ENCODE measurements around the gene ZNF783. TPM values are rescaled to one million over a fixed set of nuclear protein-coding genes. Genes with fewer than 3 reads are reported as not detected.

Gene ZNF783
- total RNA-seq, 1 experiment from 2014 or later: 15.8 TPM

- Histone ChIP-seq H3K9me2 (ENCODE audit: insufficient read depth) (no peaks in the 10 kb centered on the region), H3K9me3 (ENCODE audit: insufficient read depth, low read depth) (no peaks in the 10 kb centered on the region), H2AFZ (no peak overlapping the region), H3K27me3 (ENCODE audit: insufficient read depth, low read depth) (no peaks in the 10 kb centered on the region), H3K79me2 (ENCODE audit: low read depth) (no peaks in the 10 kb centered on the region), H3K4me2 (no peak overlapping the region), H3K4me3 (no peak overlapping the region), H3F3A (ENCODE audit: insufficient read depth, low read depth) (no peaks in the 10 kb centered on the region), H3K27ac (no peak overlapping the region), H3K4me1 (replicated peaks; ENCODE audit: insufficient read depth) (no peaks in the 10 kb centered on the region), H4K20me1 (ENCODE audit: insufficient read depth) (no peaks in the 10 kb centered on the region; the same call in 1 of the 2 replicates), H3K36me3 (ENCODE audit: low read depth) (no peaks in the 10 kb centered on the region)
- ChIA-PET POLR2A (ENCODE audit: unreplicated experiment) (no interaction called here), CTCF (no interaction called here)
- DNase-seq: no peak
- TF ChIP-seq EZH2 (IDR thresholded peaks at IDR 0.05; ENCODE audit: low read depth): no peak
- TF ChIP-seq, protein P1, sequence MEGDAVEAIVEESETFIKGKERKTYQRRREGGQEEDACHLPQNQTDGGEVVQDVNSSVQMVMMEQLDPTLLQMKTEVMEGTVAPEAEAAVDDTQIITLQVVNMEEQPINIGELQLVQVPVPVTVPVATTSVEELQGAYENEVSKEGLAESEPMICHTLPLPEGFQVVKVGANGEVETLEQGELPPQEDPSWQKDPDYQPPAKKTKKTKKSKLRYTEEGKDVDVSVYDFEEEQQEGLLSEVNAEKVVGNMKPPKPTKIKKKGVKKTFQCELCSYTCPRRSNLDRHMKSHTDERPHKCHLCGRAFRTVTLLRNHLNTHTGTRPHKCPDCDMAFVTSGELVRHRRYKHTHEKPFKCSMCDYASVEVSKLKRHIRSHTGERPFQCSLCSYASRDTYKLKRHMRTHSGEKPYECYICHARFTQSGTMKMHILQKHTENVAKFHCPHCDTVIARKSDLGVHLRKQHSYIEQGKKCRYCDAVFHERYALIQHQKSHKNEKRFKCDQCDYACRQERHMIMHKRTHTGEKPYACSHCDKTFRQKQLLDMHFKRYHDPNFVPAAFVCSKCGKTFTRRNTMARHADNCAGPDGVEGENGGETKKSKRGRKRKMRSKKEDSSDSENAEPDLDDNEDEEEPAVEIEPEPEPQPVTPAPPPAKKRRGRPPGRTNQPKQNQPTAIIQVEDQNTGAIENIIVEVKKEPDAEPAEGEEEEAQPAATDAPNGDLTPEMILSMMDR (conservative IDR thresholded peaks at IDR 0.05): no peak
- no TSS peak for BruUV-seq (replicated peaks)
- intact Hi-C loops (cut with micrococcal nuclease; ENCODE audit: unreplicated experiment): loop anchor here (5.0 kb wide), 1 partner anchor 52 kb away; no protein-coding TSS in a partner anchor
These were observed 38.8 kb downstream of the ZNF783 start for GRCh38 chr7:149300620-149301285.

DNA sequence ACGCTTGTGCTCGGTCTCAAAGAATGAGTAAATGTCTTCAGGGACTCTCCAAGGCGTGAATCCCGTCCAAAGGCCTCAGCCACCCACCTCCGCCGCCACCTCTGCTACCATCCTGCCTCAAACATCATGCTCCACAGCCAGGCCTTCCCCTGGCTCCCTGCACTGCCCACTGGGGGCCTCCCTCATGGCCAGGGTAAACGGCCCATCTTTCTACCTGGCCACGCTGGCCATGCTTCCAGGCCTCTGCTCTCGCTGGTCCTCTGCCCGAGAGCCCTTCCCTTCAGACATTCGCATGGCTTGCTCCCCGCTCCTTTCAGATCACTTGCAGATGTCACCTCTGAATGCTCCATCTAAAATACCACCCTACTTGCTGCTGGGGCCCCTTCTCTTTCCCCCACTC lies 40.2 kb downstream of the ZNF783 start:
- Histone ChIP-seq H3K36me3 (ENCODE audit: low read depth) (no peaks in the 10 kb centered on the region), H3K4me2 (no peak overlapping the region), H3K9me2 (ENCODE audit: insufficient read depth) (no peaks in the 10 kb centered on the region), H3K27ac (no peak overlapping the region), H3K27me3 (ENCODE audit: insufficient read depth, low read depth) (no peaks in the 10 kb centered on the region), H3K79me2 (ENCODE audit: low read depth) (no peaks in the 10 kb centered on the region), H3F3A (ENCODE audit: insufficient read depth, low read depth) (no peaks in the 10 kb centered on the region), H3K4me3 (no peak overlapping the region), H2AFZ (no peak overlapping the region), H4K20me1 (ENCODE audit: insufficient read depth) (no peaks in the 10 kb centered on the region; the same call in 1 of the 2 replicates), H3K4me1 (replicated peaks; ENCODE audit: insufficient read depth) (no peaks in the 10 kb centered on the region), H3K9me3 (ENCODE audit: insufficient read depth, low read depth) (no peaks in the 10 kb centered on the region)
- ChIA-PET CTCF (no interaction called here), POLR2A (ENCODE audit: unreplicated experiment) (no interaction called here)
- no TSS peak for BruUV-seq (replicated peaks)
- no peak for DNase-seq
- TF ChIP-seq, protein P1 (conservative IDR thresholded peaks at IDR 0.05): no peak
- TF ChIP-seq EZH2 (IDR thresholded peaks at IDR 0.05; ENCODE audit: low read depth): no peak
- intact Hi-C loops (cut with micrococcal nuclease; ENCODE audit: unreplicated experiment): loop anchor here (5.0 kb wide), 1 partner anchor 50 kb away; no protein-coding TSS in a partner anchor

- H3K9me2 ChIP-seq (ENCODE audit: insufficient read depth): no peaks in the 10 kb centered on the region
- no peaks in the 10 kb centered on the region for H3K4me1 ChIP-seq (replicated peaks; ENCODE audit: insufficient read depth)
- no peaks in the 10 kb centered on the region for H3K36me3 ChIP-seq (ENCODE audit: low read depth)
- H4K20me1 ChIP-seq (ENCODE audit: insufficient read depth): no peaks in the 10 kb centered on the region; the same call in 1 of the 2 replicates
- no peak overlapping the region for H3K4me2 ChIP-seq
- no peaks in the 10 kb centered on the region for H3K27me3 ChIP-seq (ENCODE audit: insufficient read depth, low read depth)
- no peak overlapping the region for H3K4me3 ChIP-seq
- DNase-seq: no peak
- no TSS peak for BruUV-seq (replicated peaks)
- CTCF ChIA-PET: no interaction called here
- no peaks in the 10 kb centered on the region for H3K9me3 ChIP-seq (ENCODE audit: insufficient read depth, low read depth)
- H3K27ac ChIP-seq: no peak overlapping the region
- TF ChIP-seq, protein P1 (conservative IDR thresholded peaks at IDR 0.05): no peak
- TF ChIP-seq EZH2 (IDR thresholded peaks at IDR 0.05; ENCODE audit: low read depth): no peak
- H3K79me2 ChIP-seq (ENCODE audit: low read depth): no peaks in the 10 kb centered on the region
- POLR2A ChIA-PET (ENCODE audit: unreplicated experiment): no interaction called here
- intact Hi-C loops (cut with micrococcal nuclease; ENCODE audit: unreplicated experiment): loop anchor here (5.0 kb wide), 1 partner anchor 49 kb away; no protein-coding TSS in a partner anchor
- H3F3A ChIP-seq (ENCODE audit: insufficient read depth, low read depth): no peaks in the 10 kb centered on the region
- H2AFZ ChIP-seq: no peak overlapping the region
These were observed 40.9 kb downstream of the ZNF783 start for GRCh38 chr7:149302865-149303264.

Data from PC-9 (cell line).